GM21529 (cell line): ENCODE data around the gene TPPP2.
"Not testable (repeated sequence)": the region's sequence is repeated elsewhere in the genome, so short reads cannot be mapped to it uniquely, and the experiment has no call there.

Experiments
- ATAC-seq: cut with Tn5 transposase; IDR thresholded peaks from one replicate; pipeline ENCODE4 v1.9.1; 2021; ENCODE audit not compliant: unreplicated experiment

Gene TPPP2

GRCh38 chr14:21037156-21037555 lies 7.1 kb downstream of the TPPP2 start:
- ATAC-seq = no peak

- ATAC-seq = no peak
These were observed 8.7 kb downstream of the TPPP2 start for GRCh38 chr14:21038441-21039422.

- ATAC-seq = no peak
These were observed 9.8 kb downstream of the TPPP2 start for GRCh38 chr14:21039585-21040369.

- ATAC-seq = no peak
These were observed 10.4 kb downstream of the TPPP2 start for GRCh38 chr14:21040370-21040925.

- not testable (repeated sequence) for ATAC-seq
These were observed 10.9 kb downstream of the TPPP2 start for GRCh38 chr14:21040941-21041340.

GRCh38 chr14:21041676-21042433 lies 11.8 kb downstream of the TPPP2 start, which contains the start of gene RNASE7:
Gene RNASE7 (plus strand): TSS chr14:21042362. CDS start chr14:21042993, 631 bp downstream.
- ATAC-seq = no peak

GRCh38 chr14:21042918-21043317 lies 12.9 kb downstream of the TPPP2 start:
- no peak for ATAC-seq

- ATAC-seq = no peak
These were observed 13.5 kb downstream of the TPPP2 start for GRCh38 chr14:21043387-21043973.

GRCh38 chr14:21043974-21044618 lies 14.1 kb downstream of the TPPP2 start:
- ATAC-seq = no peak

- no peak for ATAC-seq
These were observed 17.4 kb downstream of the TPPP2 start for GRCh38 chr14:21047378-21047781.

GRCh38 chr14:21048638-21049037 lies 18.6 kb downstream of the TPPP2 start:
- no peak for ATAC-seq

- ATAC-seq = no peak
These were observed 19.3 kb downstream of the TPPP2 start for GRCh38 chr14:21049271-21049673.

- ATAC-seq = no peak
These were observed 20.6 kb downstream of the TPPP2 start for GRCh38 chr14:21050597-21050996.

- no peak for ATAC-seq
These were observed 23.4 kb downstream of the TPPP2 start for GRCh38 chr14:21053184-21054122.

- ATAC-seq = no peak
These were observed 24.2 kb downstream of the TPPP2 start for GRCh38 chr14:21054123-21054767.

- ATAC-seq = no peak
These were observed 24.7 kb downstream of the TPPP2 start for GRCh38 chr14:21054768-21055145.

GRCh38 chr14:21055432-21056117 lies 25.6 kb downstream of the TPPP2 start:
- no peak for ATAC-seq
